Measurements from ENCODE around the gene ATXN1.
"Not testable (repeated sequence)": the region's sequence is repeated elsewhere in the genome, so short reads cannot be mapped to it uniquely, and the experiment has no call there.

ATXN1 gene

GRCh38 chr6:16262773-16263172, 498.5 kb downstream of the ATXN1 start:
- not testable (repeated sequence) for DNase-seq

- not testable (repeated sequence) for DNase-seq
Measured at GRCh38 chr6:16260602-16261001, 500.7 kb downstream of the ATXN1 start.

GRCh38 chr6:16259604-16260003, 501.7 kb downstream of the ATXN1 start:
- not testable (repeated sequence) for DNase-seq

DNA sequence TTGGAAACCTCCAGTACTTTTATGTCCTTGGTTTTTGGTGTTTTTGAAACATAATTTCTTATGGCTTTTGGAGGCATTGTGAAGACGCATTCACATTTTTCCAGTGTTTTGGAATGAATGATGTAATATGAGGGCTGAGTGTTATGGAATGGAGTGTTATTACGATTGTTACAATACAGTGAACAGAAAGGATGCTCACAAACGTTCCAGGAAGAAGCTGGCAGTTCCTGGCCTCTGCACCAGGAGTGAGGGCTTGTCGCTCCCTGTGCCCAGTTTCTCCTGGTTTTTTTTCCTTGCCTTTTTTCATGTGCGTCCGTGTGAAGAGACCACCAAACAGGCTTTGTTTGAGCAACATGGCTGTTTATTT, 502.6 kb downstream of the ATXN1 start:
- no peak for DNase-seq

- peak; percentile 51 for DNase-seq
Measured at GRCh38 chr6:16257999-16258708, 503.1 kb downstream of the ATXN1 start.

GRCh38 chr6:16256781-16257180, 504.5 kb downstream of the ATXN1 start:
- peak; percentile 71 for DNase-seq

DNA sequence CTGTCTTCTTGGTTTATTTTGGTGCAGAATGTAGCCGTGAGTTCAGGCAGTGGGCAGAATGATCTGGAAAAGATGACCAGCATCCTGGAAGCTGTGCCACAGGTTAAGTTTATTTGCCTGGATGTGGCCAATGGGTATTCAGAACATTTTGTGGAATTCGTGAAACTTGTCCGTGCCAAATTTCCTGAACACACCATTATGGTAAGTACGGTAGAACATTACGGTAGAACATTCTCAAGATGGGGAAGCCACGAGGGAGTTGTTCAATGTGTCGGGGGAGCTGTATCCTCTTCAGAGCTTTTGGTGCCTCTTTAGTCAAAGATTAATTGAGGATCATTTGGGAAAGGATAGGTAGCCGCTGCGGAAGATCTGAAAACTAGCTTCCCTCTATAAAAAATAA, 506.7 kb downstream of the ATXN1 start:
- DNase-seq, result no peak

GRCh38 chr6:16253399-16254144, 507.7 kb downstream of the ATXN1 start:
- no peak for DNase-seq

- no peak for DNase-seq
Measured at GRCh38 chr6:16252686-16253299, 508.5 kb downstream of the ATXN1 start.

DNA sequence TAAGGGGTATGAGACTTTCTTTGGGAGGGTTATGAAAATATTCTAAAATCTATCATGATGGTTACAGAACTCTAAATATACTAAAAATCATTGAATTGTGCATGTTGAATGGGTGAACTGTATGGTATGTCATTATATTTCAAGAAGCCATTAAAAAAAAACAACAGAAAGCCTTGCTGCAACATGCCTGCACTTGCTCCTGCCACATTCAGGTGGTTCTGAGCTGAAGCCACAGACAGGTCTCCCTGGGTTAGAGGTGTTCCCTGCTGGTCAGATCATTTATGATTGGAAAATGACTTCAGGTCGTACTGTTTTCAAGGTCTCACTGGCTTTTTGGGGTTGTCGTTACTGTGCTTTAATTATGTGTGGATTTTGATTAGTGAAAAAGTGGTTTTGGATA, 509.6 kb downstream of the ATXN1 start:
- peak; percentile 39 for DNase-seq

DNA sequence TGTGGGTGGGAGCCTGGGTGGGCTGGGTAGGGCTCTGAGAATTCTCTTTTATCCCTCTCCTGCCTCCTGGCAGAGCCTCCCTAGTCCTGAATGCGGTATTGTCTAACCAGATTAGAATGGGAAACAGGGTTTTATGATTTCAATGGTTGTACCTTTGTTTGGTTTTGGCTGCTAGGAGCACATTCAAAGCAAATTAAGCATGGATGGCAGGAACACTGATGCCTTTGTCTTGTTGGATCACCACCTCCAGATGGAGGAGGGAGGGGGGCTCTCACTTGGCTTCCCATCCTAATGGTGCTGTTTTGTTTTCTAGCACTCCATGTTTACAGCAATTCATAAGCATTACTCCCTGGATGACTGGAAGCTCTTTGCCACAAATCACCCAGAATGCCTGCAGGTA, 511.3 kb downstream of the ATXN1 start:
- peak; percentile 98 for DNase-seq

Data from NCI-H69 (cell line).